Limb (tissue), 2 donors: ENCODE data around the gene RASD2.
A peak's percentile ranks its signal among the peaks of the same experiment; 100 is the strongest.

Experiments used
- DNase-seq, 2 donors: peaks; one replicate each; pipeline ENCODE4 v3.0.0-alpha.2; 2016; ENCODE audit errors: extremely low spot score in 2 of 2

The RASD2 gene

DNA sequence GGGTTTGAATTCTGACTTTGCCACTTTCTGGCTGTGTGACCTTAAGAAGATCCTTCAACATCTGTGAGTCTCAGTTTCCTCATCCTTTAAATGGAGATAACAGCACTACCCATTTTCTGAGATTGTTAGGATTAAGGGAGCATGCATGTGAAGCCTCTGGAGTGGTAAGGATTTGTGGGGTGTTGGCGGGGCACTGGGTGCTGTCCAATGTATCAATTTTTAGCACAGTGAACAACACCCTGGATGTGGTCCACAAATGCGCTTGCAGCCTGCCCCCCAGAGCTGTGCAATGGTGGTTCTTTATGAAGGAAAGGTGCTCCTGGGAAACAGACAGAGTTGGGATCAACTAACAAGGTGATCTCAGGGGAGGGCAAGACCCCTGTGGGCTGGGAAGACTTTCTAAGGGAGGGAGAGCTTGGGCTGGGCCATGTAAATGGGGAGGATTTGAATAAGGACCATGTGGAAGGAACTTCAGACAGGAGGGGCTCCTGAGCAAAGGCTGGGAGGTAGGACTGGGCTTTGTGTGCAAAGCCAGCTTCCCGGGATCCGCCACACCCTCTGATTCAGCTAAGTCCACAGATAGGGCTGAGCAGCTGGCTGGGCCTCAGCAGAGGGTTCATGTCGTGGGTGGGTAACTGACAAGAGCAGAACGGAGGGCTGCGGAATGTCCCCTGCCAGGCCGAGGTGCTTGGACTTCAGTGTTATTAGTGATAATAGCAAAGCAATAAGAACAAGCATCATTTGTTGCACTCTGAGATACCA, 22.7 kb upstream of the RASD2 start:
- DNase-seq, result no peak

- no peak for DNase-seq
Measured at GRCh38 chr22:35518811-35519210, 21.8 kb upstream of the RASD2 start.

DNA sequence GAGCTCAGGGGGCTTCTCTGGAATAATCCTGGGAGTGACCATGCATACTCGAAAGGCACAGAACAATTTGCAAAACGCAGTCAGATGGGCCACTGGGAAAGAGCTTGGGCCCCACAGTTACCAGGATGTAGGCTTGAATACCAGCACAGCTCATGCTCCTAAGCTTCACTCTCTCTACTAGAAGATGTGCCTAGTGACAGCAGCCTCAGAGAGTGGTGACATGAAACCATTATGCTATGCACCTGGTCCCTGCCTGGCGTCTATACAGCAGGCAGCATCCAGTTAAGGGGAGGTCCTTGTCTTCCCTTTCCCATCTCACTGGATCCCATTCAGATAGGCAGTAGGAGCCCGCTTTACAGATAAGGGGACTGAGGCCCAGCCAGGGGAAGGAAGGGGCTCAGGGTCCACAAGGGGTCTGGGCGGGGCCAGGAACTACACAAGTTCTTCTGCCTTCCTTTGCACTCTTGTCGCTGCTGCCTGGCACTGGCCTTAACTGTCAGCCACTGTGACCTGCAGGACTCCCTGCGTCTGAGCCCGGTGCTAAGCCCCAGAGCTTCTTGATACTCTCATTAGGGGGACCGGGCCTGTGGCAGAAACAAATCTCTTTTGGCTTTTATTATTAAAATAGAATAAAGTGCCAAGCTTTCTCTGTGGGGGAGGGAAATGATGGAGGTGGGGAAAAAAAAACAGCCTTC, 21.2 kb upstream of the RASD2 start:
- no peak for DNase-seq

DNA sequence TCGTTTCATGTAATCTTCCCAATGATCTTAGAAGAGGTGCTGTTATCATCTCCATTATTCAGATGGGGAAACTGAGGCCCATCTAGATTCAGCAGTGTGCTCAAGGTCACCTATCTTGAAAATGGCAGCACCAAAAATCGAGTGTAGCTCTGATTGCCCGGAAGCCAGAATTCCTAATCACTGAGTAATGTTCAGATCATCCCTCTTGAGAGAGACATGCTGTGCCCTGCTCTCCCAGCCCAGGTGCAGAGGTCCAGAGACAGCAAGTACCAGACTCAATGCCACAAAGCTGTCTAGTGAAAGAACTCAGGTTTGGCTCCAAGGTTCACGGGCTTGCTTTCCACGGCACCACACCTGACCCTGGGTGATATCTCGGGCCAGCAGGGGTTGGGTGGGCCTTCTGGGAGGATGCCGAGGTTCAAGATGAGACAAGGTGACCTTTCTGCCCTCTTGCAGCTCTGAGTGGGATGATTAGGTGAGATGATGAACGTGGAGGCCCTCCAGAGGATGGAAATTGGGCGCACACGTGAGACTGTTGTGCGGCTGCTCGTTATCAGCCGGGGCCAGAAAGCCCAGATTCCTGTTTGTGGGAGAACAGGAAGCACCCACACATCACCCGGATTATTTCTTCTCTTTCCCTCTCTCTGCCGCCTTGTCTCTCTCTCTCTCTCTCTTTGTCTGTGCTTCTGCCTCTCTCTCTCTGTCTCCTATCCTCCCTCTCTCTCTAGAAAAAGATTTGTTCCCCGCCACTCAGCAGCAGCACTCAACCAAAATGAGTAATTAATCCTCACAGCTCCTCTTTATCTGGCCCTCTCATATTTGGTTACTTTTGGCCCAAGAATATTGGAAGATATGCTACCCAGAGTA, 19.0 kb upstream of the RASD2 start:
- no peak for DNase-seq

- no peak for DNase-seq
Measured at GRCh38 chr22:35522225-35523149, 18.1 kb upstream of the RASD2 start.

DNA sequence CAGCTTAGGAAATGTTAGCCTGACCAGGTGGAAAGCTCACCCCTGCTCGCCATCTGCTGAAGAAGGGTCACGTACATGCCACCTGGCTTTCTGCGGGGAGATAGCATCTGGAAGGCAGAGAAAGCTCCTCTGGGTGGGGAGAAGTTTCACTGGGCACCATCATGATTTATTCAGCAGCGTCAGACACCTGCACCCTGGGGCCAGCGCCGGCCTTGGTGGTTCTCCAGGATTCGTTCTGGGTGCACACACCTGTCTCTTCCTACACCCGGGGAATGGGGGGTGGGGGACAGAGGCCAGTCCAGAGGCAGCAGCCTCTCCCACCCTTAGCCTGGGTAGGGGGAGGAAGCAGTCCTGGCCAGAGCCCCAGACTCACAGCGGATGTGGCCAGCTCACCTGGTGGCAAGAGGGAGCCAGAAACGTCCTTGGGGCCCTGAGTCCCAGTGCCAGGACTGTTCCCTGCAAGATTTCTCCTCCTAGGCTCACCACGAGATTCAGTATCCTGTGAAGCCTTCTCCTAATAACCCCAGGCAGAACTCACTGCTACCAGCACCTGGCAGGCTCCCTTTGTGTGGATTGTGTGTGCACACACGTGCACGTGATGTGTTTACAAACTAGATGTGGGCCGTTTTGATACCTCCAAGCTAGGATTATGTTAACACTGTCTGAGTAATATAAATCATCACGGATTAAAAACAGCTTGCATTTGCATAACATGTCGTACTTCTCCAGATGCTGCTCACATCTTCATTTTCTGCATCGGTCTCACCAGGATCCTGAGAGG, 17.3 kb upstream of the RASD2 start:
- no peak for DNase-seq

DNA sequence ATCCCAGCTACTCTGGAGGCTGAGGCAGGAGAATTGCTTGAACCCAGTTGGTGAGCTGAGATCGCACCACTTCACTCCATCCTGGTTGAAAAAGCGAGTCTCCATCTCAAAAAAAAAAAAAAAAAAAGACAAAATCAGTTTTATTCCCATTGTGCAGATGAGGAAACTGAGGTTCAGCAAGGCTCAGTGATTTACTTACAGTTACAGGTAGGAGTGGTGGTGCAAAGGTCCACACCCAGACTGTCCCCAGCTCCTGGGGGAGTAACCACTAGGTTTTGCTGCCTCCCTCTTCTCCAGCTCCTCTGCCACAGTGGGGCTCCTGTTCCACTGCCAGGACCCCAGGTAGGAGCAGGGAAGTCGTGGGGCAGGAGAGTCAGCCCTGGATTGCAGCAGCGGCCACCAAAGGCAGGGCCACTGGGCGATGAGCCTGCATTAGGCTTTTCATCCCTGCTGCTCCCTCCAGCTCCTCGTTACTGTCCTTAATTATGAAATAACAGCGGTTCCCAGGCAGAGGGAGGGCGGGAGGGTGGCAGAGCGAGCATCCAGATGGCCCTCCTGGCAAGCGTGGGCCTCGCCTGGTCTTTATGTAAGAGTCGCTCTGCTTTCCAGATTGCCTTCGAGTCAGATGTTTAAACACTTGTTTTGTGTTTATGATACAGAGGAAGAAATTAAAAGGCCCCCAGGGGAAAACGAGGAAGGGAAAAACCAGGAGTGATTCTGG, 15.5 kb upstream of the RASD2 start:
- DNase-seq, result peak in 1 of 2 donors; percentile 65

DNA sequence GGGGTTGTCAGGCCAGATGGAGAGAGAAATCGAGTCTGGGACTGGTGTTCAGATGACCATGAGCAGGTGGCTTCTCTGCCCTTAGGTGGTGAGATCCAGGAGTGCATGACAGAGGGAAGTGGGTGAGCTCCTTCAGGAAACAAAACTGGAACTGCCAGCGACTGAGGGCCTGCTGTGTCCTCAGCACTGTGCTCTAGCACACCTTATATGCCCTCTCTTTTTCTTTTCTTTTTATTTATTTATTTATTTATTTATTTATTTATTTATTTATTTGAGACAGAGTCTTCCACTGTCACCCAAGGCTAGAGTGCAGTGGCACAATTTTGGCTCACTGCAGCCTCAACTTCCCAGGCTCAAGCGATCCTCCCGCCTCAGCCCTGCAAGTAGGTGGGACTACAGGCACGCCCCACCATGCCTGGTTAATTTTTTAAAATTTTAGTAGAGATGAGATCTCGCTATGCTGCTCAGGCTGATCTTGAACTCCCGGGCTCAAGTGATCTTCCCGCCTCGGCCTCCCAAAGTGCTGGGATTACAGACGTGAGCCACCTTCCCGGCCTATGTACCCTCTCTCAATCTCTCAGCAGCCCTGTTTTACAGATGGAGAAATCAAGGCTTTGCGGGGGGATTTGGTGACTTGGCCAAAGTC, 14.8 kb upstream of the RASD2 start:
- no peak for DNase-seq

DNA sequence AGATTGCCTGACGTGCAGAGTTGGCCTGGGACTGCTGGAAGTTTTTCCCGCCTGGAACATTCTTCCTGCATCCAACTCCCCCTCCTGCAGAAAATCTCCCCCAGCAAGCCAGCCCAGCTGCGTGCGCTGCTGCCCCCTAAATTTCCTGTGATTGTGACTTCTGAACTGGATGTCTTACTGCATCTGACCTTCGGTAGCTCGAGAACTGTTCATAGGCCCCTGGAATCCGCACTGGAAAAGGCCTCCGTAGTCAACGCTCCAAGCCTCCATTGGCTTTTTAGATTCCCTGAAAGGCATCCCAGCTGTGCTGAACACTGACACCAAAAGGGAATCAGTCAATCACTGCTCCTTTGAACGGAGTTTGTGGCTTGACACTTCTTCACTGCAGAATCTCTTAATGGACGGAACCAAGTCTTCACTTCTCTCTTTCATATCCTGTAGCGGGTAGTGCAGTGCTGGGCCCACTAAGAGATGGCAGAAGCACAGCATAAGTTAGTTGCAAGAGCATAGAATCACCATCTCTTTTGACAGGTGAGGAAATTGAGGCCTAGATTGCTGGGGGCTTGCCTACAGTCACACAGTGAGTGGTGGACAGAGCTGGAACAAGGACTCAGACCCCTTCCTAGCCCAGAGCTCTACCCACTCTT, 14.2 kb upstream of the RASD2 start:
- DNase-seq, result no peak

- no peak for DNase-seq
Measured at GRCh38 chr22:35528927-35529326, 11.7 kb upstream of the RASD2 start.

DNA sequence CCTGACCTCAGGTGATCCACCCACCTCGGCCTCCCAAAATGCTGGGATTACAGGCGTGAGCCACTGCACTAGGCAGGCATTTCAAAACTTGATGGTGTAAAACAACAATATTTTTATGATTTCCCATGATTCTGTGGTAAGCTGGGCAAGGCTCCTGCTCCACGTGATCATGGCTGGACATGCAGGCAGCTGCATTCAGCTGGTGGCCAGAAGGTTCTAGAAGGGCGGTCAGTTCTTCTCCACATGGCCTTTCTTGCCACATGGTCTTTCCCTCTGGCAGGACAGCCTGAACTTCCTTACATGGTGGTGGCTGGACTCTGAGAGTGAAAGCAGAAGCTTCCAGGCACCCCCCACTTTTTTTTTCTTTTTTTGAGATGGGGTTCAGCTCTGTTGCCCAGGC, 9.9 kb upstream of the RASD2 start:
- DNase-seq, result no peak

DNA sequence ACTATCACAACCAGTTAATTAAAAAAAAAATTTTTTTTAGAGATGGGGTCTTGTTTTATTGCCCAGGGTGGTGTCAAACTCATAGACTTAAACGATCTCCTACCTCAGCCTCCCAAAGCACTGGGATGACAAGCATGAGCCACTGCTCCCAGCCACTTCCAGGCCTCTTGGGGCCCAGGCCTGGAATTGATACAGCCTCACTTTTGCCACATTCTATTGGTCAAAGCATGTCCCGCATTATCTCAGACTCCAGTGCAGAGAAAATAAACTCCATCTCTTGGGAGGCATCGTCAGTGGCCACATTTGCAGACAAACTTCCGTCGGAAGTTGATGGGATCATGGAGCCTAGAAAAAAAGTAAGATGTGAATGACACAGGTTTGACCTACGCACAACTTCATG, 9.4 kb upstream of the RASD2 start:
- DNase-seq, result no peak

DNA sequence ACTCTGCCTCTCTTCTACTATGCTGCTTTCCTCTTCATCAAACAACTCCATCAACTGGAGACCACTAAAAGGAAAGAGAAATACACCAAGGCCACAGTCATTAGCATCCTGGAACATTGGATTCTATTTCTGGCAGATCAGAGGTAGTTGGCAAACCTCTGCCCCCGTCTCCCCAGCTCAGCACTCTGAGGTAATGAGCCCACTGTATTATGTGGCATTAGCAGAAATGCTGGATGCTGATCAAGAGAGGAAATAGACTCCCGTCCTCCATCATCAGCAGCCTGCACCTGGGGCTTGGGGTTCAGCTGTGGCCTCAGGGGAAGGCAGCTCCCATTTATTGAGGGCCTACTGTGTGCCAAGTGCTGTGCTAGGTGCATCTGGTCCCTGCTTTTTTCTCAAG, 9.0 kb upstream of the RASD2 start:
- no peak for DNase-seq

DNA sequence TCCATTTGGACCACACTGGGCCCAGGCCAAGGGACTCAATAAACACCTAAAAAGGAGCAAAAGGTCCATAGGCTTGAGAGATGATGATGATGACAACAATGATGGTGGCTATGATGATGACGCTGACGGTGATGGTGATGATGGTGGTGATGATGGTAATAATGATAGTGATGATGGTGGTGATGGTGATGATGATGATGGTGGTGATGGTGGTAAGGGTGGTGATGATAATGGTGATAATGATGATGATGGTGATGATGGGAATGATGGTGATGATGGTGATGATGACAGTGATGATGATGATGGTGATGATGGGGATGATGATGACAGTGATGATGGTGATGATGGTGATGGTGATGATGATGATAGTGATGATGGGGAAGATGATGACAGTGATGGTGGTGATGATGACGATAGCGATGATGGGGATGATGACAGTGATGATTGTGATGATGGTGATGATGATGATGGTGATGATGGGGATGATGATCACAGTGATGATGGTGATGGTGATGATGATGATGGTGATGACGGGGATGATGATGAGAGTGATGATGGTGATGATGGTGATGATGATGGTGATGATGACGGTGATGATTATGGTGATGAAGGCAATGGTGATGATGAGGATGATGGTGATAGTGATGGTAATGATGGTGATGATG, 7.1 kb upstream of the RASD2 start:
- DNase-seq, result no peak

- no peak for DNase-seq
Measured at GRCh38 chr22:35534091-35534490, 6.5 kb upstream of the RASD2 start.

DNA sequence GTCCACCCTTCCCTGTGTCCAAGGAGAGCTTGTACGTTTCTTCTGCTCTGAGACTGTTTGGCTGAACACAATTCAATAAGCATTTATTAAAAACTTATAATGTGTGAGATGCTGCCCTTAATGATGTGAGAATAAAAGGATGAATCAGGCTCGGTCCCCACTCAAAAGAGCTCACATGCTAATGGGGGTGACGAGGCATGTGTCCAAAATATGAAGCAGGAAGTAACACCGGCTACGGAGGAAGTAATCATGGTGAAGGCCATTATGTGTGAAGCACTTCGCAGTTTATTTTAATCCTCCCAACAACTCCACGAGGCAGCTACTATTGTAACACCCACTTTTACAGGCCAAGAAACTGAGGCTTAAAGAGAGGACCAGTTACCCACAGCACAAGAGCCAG, 3.4 kb upstream of the RASD2 start:
- no peak for DNase-seq

- DNase-seq, result no peak
Measured at GRCh38 chr22:35538801-35539321, 1.8 kb upstream of the RASD2 start.

DNA sequence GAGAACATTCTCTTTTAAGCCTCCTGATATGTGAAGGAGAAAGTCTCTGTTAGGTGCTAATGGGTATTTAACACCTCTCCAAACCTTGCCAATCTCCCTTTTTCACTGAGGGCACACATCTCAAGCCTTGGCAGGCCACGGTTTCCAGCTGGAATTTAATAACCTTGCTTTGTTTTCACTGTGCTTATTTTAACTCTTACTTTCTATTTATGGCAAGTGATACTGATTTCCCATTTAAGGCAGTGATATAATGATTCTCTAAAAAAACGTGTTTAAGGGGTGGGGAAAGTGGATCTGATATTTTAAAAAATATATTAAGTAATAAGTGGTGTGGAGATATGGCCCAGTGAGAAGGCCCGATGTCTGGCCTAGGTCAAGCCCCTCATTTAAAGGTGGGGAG, 1.1 kb upstream of the RASD2 start:
- DNase-seq, result no peak
